RWPE2 (cell line): Measurements from ENCODE around the gene SRPX2.

Experiments used
- ATAC-seq: fragments of 200-7000 bp; cut with Tn5 transposase; 3 replicates; pipeline ENCODE4 v1.9.1; 2021; ENCODE audit warnings: low read depth
- DNase-seq: peaks from one replicate; pipeline ENCODE4 v3.0.0-alpha.2; 2020; ENCODE audit warnings: low spot score
- H3K27ac ChIP-seq: fragments of 450-650 bp; 2 replicates; pipeline ENCODE4 v1.5.1; 2017; ENCODE audit warnings: mild to moderate bottlenecking; ENCODE audit not compliant: poor library complexity, severe bottlenecking
- H3K27me3 ChIP-seq: fragments of 250-450 bp; sonication (Bioruptor Pico); 2 replicates; pipeline ENCODE4 v1.5.1; 2021; ENCODE audit warnings: mild to moderate bottlenecking, moderate library complexity; ENCODE audit not compliant: insufficient read depth, poor library complexity, severe bottlenecking
- H3K36me3 ChIP-seq: fragments of 250-450 bp; sonication (Bioruptor Pico); 2 replicates; pipeline ENCODE4 v1.5.1; 2020; ENCODE audit warnings: low read depth, mild to moderate bottlenecking, moderate library complexity
- H3K4me1 ChIP-seq: fragments of 250-450 bp; sonication (Bioruptor Pico); 2 replicates; pipeline ENCODE4 v1.5.1; 2021; ENCODE audit warnings: mild to moderate bottlenecking, moderate library complexity; ENCODE audit not compliant: insufficient read depth, poor library complexity, severe bottlenecking
- H3K4me3 ChIP-seq: fragments of 250-450 bp; sonication (Bioruptor Pico); 2 replicates; pipeline ENCODE4 v1.5.1; 2021; ENCODE audit warnings: mild to moderate bottlenecking, moderate library complexity; ENCODE audit not compliant: severe bottlenecking
- H3K9me3 ChIP-seq: fragments of 250-450 bp; sonication (Bioruptor Pico); 2 replicates; pipeline ENCODE4 v1.5.1; 2021; ENCODE audit warnings: mild to moderate bottlenecking, moderate library complexity; ENCODE audit not compliant: severe bottlenecking
- CTCF ChIP-seq: fragments of 450-650 bp; IDR thresholded peaks from one replicate; pipeline ENCODE4 v1.5.1; 2017; ENCODE audit warnings: mild to moderate bottlenecking, moderate library complexity; ENCODE audit not compliant: poor library complexity, severe bottlenecking

Gene SRPX2

GRCh38 chrX:100682939-100683338 is 38.9 kb downstream of the SRPX2 start:
- H3K36me3 ChIP-seq, result no peaks in the 10 kb centered on the region
- TF ChIP-seq CTCF, result no peak
- H3K4me3 ChIP-seq, result no peak overlapping the region
- no peaks in the 10 kb centered on the region for H3K4me1 ChIP-seq
- DNase-seq (no peak), ATAC-seq (no peak)
- H3K9me3 ChIP-seq, result no peaks in the 10 kb centered on the region
- no peak overlapping the region for H3K27ac ChIP-seq
- no peaks in the 10 kb centered on the region for H3K27me3 ChIP-seq

GRCh38 chrX:100685284-100685996 is 41.4 kb downstream of the SRPX2 start:
- DNase-seq (no peak), ATAC-seq (peak; percentile 78)
- Histone ChIP-seq H3K27ac (no peak overlapping the region), H3K4me1 (no peaks in the 10 kb centered on the region), H3K36me3 (no peaks in the 10 kb centered on the region), H3K9me3 (no peaks in the 10 kb centered on the region), H3K4me3 (no peak overlapping the region), H3K27me3 (no peaks in the 10 kb centered on the region)
- TF ChIP-seq CTCF, result peak; percentile 69

- TF ChIP-seq CTCF, result peak; percentile 41
Measured at GRCh38 chrX:100685997-100686305, 42.0 kb downstream of the SRPX2 start.

GRCh38 chrX:100687128-100687527 is 43.1 kb downstream of the SRPX2 start:
- no peaks in the 10 kb centered on the region for H3K4me1 ChIP-seq
- H3K4me3 ChIP-seq, result no peak overlapping the region
- no peaks in the 10 kb centered on the region for H3K27me3 ChIP-seq
- DNase-seq (no peak), ATAC-seq (no peak)
- H3K9me3 ChIP-seq, result no peaks in the 10 kb centered on the region
- H3K36me3 ChIP-seq, result no peaks in the 10 kb centered on the region
- TF ChIP-seq CTCF, result no peak
- H3K27ac ChIP-seq, result no peak overlapping the region

More at GRCh38 chrX:100685997-100686305, 42.0 kb downstream of the SRPX2 start:
- no peak overlapping the region for H3K4me3 ChIP-seq
- DNase-seq (no peak), ATAC-seq (no peak)
- H3K9me3 ChIP-seq, result no peaks in the 10 kb centered on the region
- H3K36me3 ChIP-seq, result no peaks in the 10 kb centered on the region
- H3K27ac ChIP-seq, result no peak overlapping the region
- H3K4me1 ChIP-seq, result no peaks in the 10 kb centered on the region
- H3K27me3 ChIP-seq, result no peaks in the 10 kb centered on the region

GRCh38 chrX:100687546-100687945 is 43.5 kb downstream of the SRPX2 start:
- H3K27ac ChIP-seq, result no peak overlapping the region
- no peak for DNase-seq
- no peak for ATAC-seq

More at GRCh38 chrX:100687546-100687945, 43.5 kb downstream of the SRPX2 start:
- TF ChIP-seq CTCF, result no peak
- Histone ChIP-seq H3K9me3 (no peaks in the 10 kb centered on the region), H3K4me3 (no peak overlapping the region), H3K27me3 (no peaks in the 10 kb centered on the region), H3K36me3 (no peaks in the 10 kb centered on the region), H3K4me1 (no peaks in the 10 kb centered on the region)
